Chondrocyte (in vitro differentiated cells): ENCODE results near the gene FOSB. TPM values are rescaled to one million over a fixed set of nuclear protein-coding genes. Genes with fewer than 3 reads are reported as not detected.
"Not testable (repeated sequence)": the region's sequence is repeated elsewhere in the genome, so short reads cannot be mapped to it uniquely, and the experiment has no call there.

ENCODE experiments used
- DNase-seq: peaks from one replicate; pipeline ENCODE4 v3.0.0; 2021; ENCODE audit warnings: mixed read lengths, low spot score
- H3K27ac Mint-ChIP-seq: one replicate; pipeline ENCODE4 v1.8.0; 2021; ENCODE audit warnings: mild to moderate bottlenecking, moderate library complexity, mixed read lengths; ENCODE audit not compliant: unreplicated experiment
- H3K27me3 Mint-ChIP-seq: 2 replicates; pipeline ENCODE4 v1.8.0; 2021; ENCODE audit warnings: low read depth, mixed read lengths
- H3K36me3 Mint-ChIP-seq: 2 replicates; pipeline ENCODE4 v1.8.0; 2021; ENCODE audit warnings: low read depth, mixed read lengths
- H3K4me1 Mint-ChIP-seq: 2 replicates; pipeline ENCODE4 v1.8.0; 2021; ENCODE audit warnings: low read depth, mild to moderate bottlenecking, mixed read lengths
- H3K4me3 Mint-ChIP-seq: one replicate; pipeline ENCODE4 v1.8.0; 2021; ENCODE audit warnings: mild to moderate bottlenecking, moderate library complexity, mixed read lengths; ENCODE audit not compliant: unreplicated experiment
- H3K9me3 Mint-ChIP-seq: 2 replicates; pipeline ENCODE4 v1.8.0; 2021; ENCODE audit warnings: low read depth, mixed read lengths
- total RNA-seq: library from RNA; stranded (reverse); gene quantifications from 3 replicates; pipeline ENCODE4 v1.2.1, GENCODE V29; 2021
- TF ChIP-seq, protein P1 (sequence below): fragments of 200-600 bp; sonication (generic); IDR thresholded peaks from 2 replicates; pipeline ENCODE4 v1.5.0; 2021; ENCODE audit warnings: antibody characterized with exemption, mild to moderate bottlenecking, moderate library complexity

Gene FOSB
- total RNA-seq, 1 donor from 2014 or later = 43.8 TPM

DNA sequence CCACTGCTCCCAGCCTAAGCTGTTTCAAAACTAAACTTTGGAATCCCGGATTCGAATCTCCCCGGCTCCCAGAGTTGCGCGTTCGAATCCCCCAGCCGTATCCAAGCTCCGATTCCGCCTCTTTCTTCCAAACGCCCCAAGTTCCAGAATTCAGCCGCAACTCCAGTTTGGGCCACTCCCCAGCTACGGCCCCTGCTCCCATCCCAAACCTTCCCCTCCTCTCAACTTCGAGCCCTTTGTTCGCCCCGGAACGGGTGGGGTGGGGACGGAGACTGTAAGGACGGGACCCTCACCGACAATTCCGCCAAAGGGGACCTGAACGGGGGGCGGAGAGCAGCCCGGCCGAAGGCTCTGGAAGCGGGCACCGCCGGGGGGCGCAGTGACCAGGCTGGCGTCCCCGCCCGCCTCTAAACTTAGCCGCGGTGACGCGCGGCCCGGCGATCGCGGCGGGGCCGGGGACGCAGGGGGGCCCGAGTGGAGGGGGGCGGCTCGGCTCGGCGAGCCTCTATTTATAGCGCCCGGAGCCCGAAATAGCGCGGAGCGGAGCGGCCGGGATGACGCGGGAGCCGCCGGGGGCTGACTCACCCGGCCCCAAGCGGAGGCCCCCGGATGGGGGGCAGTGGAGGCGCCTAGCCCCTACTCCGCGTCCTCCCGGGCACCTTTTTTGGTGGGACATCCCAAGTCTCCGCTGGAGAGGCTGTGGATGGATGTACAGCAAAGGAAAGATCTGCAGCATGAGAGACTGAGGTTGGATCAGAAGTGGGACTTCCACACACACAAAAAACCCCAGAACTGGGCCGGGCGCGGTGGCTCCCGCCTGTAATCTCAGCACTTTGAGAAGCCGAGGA, 39.2 kb upstream of the FOSB start:
- no peaks in the 10 kb centered on the region for H3K9me3 Mint-ChIP-seq
- DNase-seq = no peak
- H3K36me3 Mint-ChIP-seq = no peaks in the 10 kb centered on the region
- peak overlapping the region; percentile 79 for H3K4me3 Mint-ChIP-seq
- TF ChIP-seq, protein P1, sequence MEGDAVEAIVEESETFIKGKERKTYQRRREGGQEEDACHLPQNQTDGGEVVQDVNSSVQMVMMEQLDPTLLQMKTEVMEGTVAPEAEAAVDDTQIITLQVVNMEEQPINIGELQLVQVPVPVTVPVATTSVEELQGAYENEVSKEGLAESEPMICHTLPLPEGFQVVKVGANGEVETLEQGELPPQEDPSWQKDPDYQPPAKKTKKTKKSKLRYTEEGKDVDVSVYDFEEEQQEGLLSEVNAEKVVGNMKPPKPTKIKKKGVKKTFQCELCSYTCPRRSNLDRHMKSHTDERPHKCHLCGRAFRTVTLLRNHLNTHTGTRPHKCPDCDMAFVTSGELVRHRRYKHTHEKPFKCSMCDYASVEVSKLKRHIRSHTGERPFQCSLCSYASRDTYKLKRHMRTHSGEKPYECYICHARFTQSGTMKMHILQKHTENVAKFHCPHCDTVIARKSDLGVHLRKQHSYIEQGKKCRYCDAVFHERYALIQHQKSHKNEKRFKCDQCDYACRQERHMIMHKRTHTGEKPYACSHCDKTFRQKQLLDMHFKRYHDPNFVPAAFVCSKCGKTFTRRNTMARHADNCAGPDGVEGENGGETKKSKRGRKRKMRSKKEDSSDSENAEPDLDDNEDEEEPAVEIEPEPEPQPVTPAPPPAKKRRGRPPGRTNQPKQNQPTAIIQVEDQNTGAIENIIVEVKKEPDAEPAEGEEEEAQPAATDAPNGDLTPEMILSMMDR = peak; percentile 81
- H3K27ac Mint-ChIP-seq = peak overlapping the region; percentile 95
- H3K4me1 Mint-ChIP-seq = peaks cover 39% of the 10 kb centered on the region
- no peaks in the 10 kb centered on the region for H3K27me3 Mint-ChIP-seq

DNA sequence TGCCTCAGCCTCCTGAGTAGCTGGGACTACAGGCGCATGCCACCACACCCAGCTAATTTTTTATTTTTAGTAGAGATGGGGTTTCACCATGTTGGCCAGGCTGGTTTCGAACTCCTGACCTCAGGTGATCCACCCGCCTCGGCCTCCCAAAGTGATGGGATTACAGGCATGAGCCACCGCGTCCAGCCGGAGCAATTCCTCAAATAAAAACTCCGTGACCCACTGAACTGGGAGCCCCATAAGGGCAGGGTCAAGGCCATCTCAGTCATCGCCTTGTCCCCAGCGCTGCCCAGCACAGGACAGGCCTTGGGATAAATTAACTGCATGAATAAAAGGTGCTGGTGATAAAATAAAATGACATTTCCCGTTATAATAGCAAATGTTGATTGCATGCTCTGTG, 37.9 kb upstream of the FOSB start:
- not testable (repeated sequence) for H3K36me3 Mint-ChIP-seq, H3K9me3 Mint-ChIP-seq, H3K27me3 Mint-ChIP-seq, H3K4me3 Mint-ChIP-seq, DNase-seq
- Mint-ChIP-seq H3K4me1 (peaks cover 26% of the 10 kb centered on the region), H3K27ac (peak overlapping the region; percentile 95)

- not testable (repeated sequence) for H3K27me3 Mint-ChIP-seq, DNase-seq, H3K9me3 Mint-ChIP-seq, H3K36me3 Mint-ChIP-seq, H3K4me3 Mint-ChIP-seq
- Mint-ChIP-seq H3K27ac (peak overlapping the region; percentile 95), H3K4me1 (peaks cover 20% of the 10 kb centered on the region)
These were observed 36.8 kb upstream of the FOSB start for GRCh38 chr19:45431008-45431407.

GRCh38 chr19:45432543-45432942, 35.3 kb upstream of the FOSB start:
- H3K27me3 Mint-ChIP-seq, H3K9me3 Mint-ChIP-seq, H3K4me3 Mint-ChIP-seq, H3K36me3 Mint-ChIP-seq, DNase-seq, H3K27ac Mint-ChIP-seq: not testable (repeated sequence)
- peaks cover 15% of the 10 kb centered on the region for H3K4me1 Mint-ChIP-seq

GRCh38 chr19:45437328-45437727, 30.5 kb upstream of the FOSB start:
- TF ChIP-seq, protein P1 = no peak
- Mint-ChIP-seq H3K36me3 (no peaks in the 10 kb centered on the region), H3K27ac (no peak overlapping the region), H3K4me1 (peaks cover 12% of the 10 kb centered on the region), H3K4me3 (no peak overlapping the region), H3K27me3 (no peaks in the 10 kb centered on the region), H3K9me3 (no peaks in the 10 kb centered on the region)
- no peak for DNase-seq

DNA sequence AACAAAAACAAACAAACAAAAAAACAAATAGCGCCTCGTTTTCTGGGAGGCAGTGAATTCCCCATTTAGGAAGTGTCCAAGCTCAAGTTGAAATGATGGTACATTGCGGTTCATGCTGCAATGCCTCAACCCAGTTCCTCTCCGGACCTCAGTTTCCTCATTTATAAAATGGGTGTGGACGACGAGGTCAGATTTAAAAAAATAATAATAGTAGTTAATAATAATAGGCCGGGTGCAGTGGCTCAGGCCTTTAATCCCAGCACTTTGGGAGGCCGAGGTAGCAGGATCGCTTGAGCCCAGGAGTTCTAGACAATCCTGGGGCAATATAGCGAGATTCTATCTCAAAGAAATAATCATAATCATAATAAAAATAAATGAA, 28.6 kb upstream of the FOSB start:
- TF ChIP-seq, protein P1 = no peak
- Mint-ChIP-seq H3K36me3 (no peaks in the 10 kb centered on the region), H3K9me3 (no peaks in the 10 kb centered on the region), H3K27me3 (no peaks in the 10 kb centered on the region), H3K4me1 (peaks cover 28% of the 10 kb centered on the region), H3K27ac (no peak overlapping the region), H3K4me3 (peak overlapping the region; percentile 55)
- no peak for DNase-seq
